IMR-90 (cell line): ENCODE data around the gene INPP5D.
"Not testable (repeated sequence)": the region's sequence is repeated elsewhere in the genome, so short reads cannot be mapped to it uniquely, and the experiment has no call there.

ENCODE experiments used
- CTCF ChIP-seq: conservative IDR thresholded peaks from 2 replicates; pipeline ENCODE4 v1.5.1; 2012; ENCODE audit warnings: mild to moderate bottlenecking, low read depth, low read length, improper control_type of control experiment
- ELK1 ChIP-seq: fragments of 150-350 bp; IDR thresholded peaks from 2 replicates; pipeline ENCODE4 v1.6.1; 2016; ENCODE audit warnings: low read depth, mild to moderate bottlenecking, low read length, moderate library complexity, borderline replicate concordance
- MAFK ChIP-seq: IDR thresholded peaks from 2 replicates; pipeline ENCODE4 v1.6.1; 2012; ENCODE audit warnings: low read depth, low read length, improper control_type of control experiment
- POLR2A ChIP-seq: IDR thresholded peaks from 2 replicates; pipeline ENCODE4 v1.6.1; 2012; ENCODE audit warnings: mild to moderate bottlenecking, low read depth, low read length
- RCOR1 ChIP-seq: IDR thresholded peaks from 2 replicates; pipeline ENCODE4 v1.6.1; 2012; ENCODE audit warnings: mild to moderate bottlenecking, low read length, improper control_type of control experiment; ENCODE audit not compliant: insufficient replicate concordance

- not testable (repeated sequence) for TF ChIP-seq POLR2A, CTCF, MAFK, ELK1, RCOR1
Measured at GRCh38 chr2:233099820-233100191, 39.7 kb downstream of the INPP5D start.
